Esophagus squamous epithelium (tissue), 5 donors: ENCODE measurements around the gene EEF1A1. TPM values are rescaled to one million over a fixed set of nuclear protein-coding genes. Genes with fewer than 3 reads are reported as not detected.
A peak's percentile ranks its signal among the peaks of the same experiment; 100 is the strongest.
"Not testable (repeated sequence)": the region's sequence is repeated elsewhere in the genome, so short reads cannot be mapped to it uniquely, and the experiment has no call there.

Experiments
- DNase-seq: peaks from one replicate; lab custom pipeline; 2025; lab: John Stamatoyannopoulos, UW
- H3K27ac ChIP-seq, 4 donors: fragments of 200-600 bp; sonication (generic); one replicate each; pipeline ENCODE4 v1.5.1; 2016 to 2019; ENCODE audit warnings: mild to moderate bottlenecking in 1 of 4
- H3K27me3 ChIP-seq, 4 donors: fragments of 200-600 bp; sonication (generic); 1 replicate in 3 of 4; 2 replicates in 1 of 4; pipeline versions ENCODE4 v1.5.1 to v1.6.0; 2017 to 2021; ENCODE audit warnings: antibody characterized with exemption in 1 of 4
- H3K36me3 ChIP-seq, 3 donors: fragments of 200-600 bp; sonication (generic); one replicate each; pipeline ENCODE4 v1.5.1; 2016 to 2019
- H3K4me1 ChIP-seq, 3 donors: fragments of 200-600 bp; sonication (generic); one replicate each; pipeline ENCODE4 v1.5.1; 2017 to 2019
- H3K4me3 ChIP-seq, 4 donors: fragments of 200-600 bp; sonication (generic); 1 replicate in 3 of 4; 2 replicates in 1 of 4; pipeline ENCODE4 v1.5.1; 2016 to 2019; ENCODE audit warnings: mild to moderate bottlenecking in 2 of 4, moderate library complexity in 1 of 4
- H3K9me3 ChIP-seq, 3 donors: fragments of 200-600 bp; sonication (generic); one replicate each; pipeline ENCODE4 v1.5.1; 2016 to 2019
- POLR2A ChIP-seq, 4 donors: fragments of 450-650 bp; IDR thresholded peaks; one replicate each; pipeline ENCODE4 v1.6.1; 2017; ENCODE audit warnings: antibody characterized with exemption in 4 of 4, mild to moderate bottlenecking in 4 of 4, moderate library complexity in 3 of 4
- WGBS, 2 donors: methylation state at CpG; one replicate each; pipeline ENCODE4 v1.1.5; 2018; 5-methylcytosine and 5-hydroxymethylcytosine counted together
- intact Hi-C: fragments of 100-400 bp; cut with DNase I; formaldehyde crosslinking; loops from one replicate; pipeline ENCODE4 v1.15.0; 2022
- total RNA-seq, 4 donors: library from RNA; depleted of rRNA; stranded (reverse); fragments of >200 nt; gene quantifications; one replicate each; pipeline ENCODE4 v1.1.0, GENCODE V29; 2016
- TF ChIP-seq, protein P1 (sequence below), 6 experiments: fragments of 450-650 bp in 4 of 6; fragments of 200-600 bp in 2 of 6; sonication (generic) in 2 of 6; IDR thresholded peaks; one replicate each; pipeline ENCODE4 v1.5.1; 2016 to 2019; ENCODE audit warnings: antibody characterized with exemption in 6 of 6, mild to moderate bottlenecking in 4 of 6, moderate library complexity in 4 of 6
- donor health status: DM: yes; HTN: yes; CAD: no.

Gene EEF1A1
- total RNA-seq = over 10,000 TPM in 1 of 4 donors, 1,000 to 10,000 TPM in 3; 4,136 to 11,610 (median 7,059) TPM

GRCh38 chr6:73520688-73521350 is at the start of gene EEF1A1:
Gene EEF1A1 (minus strand): TSS chr6:73521032. CDS start chr6:73520026, 1,006 bp downstream.
- DNase-seq = peak; percentile 99
- Histone ChIP-seq H3K9me3 (no peaks in the 10 kb centered on the region), H3K27ac (peak within 1 kb of the TSS; percentile 100), H3K4me3 (peak within 1 kb of the TSS; percentile 63 to 92 (median 82)), H3K4me1 (peaks cover 12 to 63% (median 46%) of the 10 kb centered on the region in 3 donors), H3K36me3 (peaks cover 7 to 43% (median 27%) of the 10 kb centered on the region in 3 donors), H3K27me3 (no peaks in the 10 kb centered on the region)
- 0% methylated on average over 6 to 21 of the region's 53 CpGs for WGBS, 2 donors
- intact Hi-C loops = loop anchor here (10.0 kb wide), 2 partner anchors 64 to 94 kb away; no protein-coding TSS in a partner anchor
- TF ChIP-seq POLR2A (IDR thresholded peaks at IDR 0.05) = peak; percentile 89 to 99 (median 99)
- TF ChIP-seq, protein P1, sequence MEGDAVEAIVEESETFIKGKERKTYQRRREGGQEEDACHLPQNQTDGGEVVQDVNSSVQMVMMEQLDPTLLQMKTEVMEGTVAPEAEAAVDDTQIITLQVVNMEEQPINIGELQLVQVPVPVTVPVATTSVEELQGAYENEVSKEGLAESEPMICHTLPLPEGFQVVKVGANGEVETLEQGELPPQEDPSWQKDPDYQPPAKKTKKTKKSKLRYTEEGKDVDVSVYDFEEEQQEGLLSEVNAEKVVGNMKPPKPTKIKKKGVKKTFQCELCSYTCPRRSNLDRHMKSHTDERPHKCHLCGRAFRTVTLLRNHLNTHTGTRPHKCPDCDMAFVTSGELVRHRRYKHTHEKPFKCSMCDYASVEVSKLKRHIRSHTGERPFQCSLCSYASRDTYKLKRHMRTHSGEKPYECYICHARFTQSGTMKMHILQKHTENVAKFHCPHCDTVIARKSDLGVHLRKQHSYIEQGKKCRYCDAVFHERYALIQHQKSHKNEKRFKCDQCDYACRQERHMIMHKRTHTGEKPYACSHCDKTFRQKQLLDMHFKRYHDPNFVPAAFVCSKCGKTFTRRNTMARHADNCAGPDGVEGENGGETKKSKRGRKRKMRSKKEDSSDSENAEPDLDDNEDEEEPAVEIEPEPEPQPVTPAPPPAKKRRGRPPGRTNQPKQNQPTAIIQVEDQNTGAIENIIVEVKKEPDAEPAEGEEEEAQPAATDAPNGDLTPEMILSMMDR (IDR thresholded peaks at IDR 0.05) = peak in 1 of 6 experiments; percentile 12

- 60 to 77% methylated on average over 4 to 5 of the region's 5 CpGs for WGBS, 2 donors
These were observed 48.3 kb upstream of the EEF1A1 start for GRCh38 chr6:73569121-73569520.

GRCh38 chr6:73566954-73567591 is 46.2 kb upstream of the EEF1A1 start:
- intact Hi-C loops = no loop called here
- H3K27me3 ChIP-seq = no peaks in the 10 kb centered on the region
- no peak for DNase-seq
- H3K4me1 ChIP-seq = peaks cover 0 to 9% (median 5%) of the 10 kb centered on the region in 3 donors
- no peak for TF ChIP-seq POLR2A (IDR thresholded peaks at IDR 0.05)
- H3K27ac ChIP-seq = peak overlapping the region; percentile 36 to 80 (median 53)
- no peak overlapping the region for H3K4me3 ChIP-seq
- H3K36me3 ChIP-seq = no peaks in the 10 kb centered on the region
- H3K9me3 ChIP-seq = no peaks in the 10 kb centered on the region
- 48 to 57% methylated on average over 8 of the region's 8 CpGs for WGBS, 2 donors

More at GRCh38 chr6:73569121-73569520, 48.3 kb upstream of the EEF1A1 start:
- H3K9me3 ChIP-seq = no peaks in the 10 kb centered on the region
- intact Hi-C loops = no loop called here
- H3K36me3 ChIP-seq = no peaks in the 10 kb centered on the region
- no peaks in the 10 kb centered on the region for H3K27me3 ChIP-seq
- no peak for DNase-seq
- TF ChIP-seq POLR2A (IDR thresholded peaks at IDR 0.05) = no peak
- TF ChIP-seq, protein P1 (IDR thresholded peaks at IDR 0.05) = no peak
- H3K4me3 ChIP-seq = no peak overlapping the region
- peaks cover 0 to 9% (median 5%) of the 10 kb centered on the region in 3 donors for H3K4me1 ChIP-seq
- H3K27ac ChIP-seq = no peak overlapping the region

DNA sequence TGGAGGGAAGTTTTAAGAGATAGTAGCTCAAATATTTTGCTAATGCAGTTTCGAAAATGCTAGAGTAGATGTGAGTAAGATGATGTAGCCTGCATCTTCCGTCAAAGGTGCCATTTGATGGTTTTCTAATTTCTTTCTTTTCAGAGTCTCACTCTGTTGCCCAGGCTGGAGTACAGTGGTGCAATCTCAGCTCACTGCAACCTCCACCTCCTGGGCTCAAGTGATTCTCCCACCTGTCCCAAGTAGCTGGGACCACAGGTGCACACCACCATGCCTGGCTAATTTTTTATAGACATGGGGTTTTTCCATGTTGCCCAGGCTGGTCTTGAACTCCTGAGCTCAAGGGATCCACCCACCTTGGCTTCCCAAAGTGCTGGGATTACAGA is 45.6 kb upstream of the EEF1A1 start:
- H3K27ac ChIP-seq = peak overlapping the region in 3 of 4 donors; percentile 10 to 47 (median 46)
- H3K36me3 ChIP-seq, H3K27me3 ChIP-seq, H3K4me1 ChIP-seq, DNase-seq, H3K4me3 ChIP-seq, H3K9me3 ChIP-seq, intact Hi-C loops: not testable (repeated sequence)
- 88 to 93% methylated on average over 2 of the region's 2 CpGs for WGBS, 2 donors

- Histone ChIP-seq H3K27ac (peak overlapping the region in 2 of 4 donors; percentile 10 to 46), H3K4me3 (no peak overlapping the region), H3K9me3 (no peaks in the 10 kb centered on the region), H3K36me3 (no peaks in the 10 kb centered on the region), H3K4me1 (peaks cover 0 to 14% (median 5%) of the 10 kb centered on the region in 3 donors), H3K27me3 (no peaks in the 10 kb centered on the region)
- no peak for TF ChIP-seq POLR2A (IDR thresholded peaks at IDR 0.05)
- TF ChIP-seq, protein P1 (IDR thresholded peaks at IDR 0.05) = no peak
- intact Hi-C loops = no loop called here
- DNase-seq = no peak
- 89 to 94% methylated on average over 11 of the region's 11 CpGs for WGBS, 2 donors
These were observed 45.1 kb upstream of the EEF1A1 start for GRCh38 chr6:73565767-73566485.
